Kidney glomerular epithelial cell (primary cell): ENCODE data around the gene CNOT8.
A peak's percentile ranks its signal among the peaks of the same experiment; 100 is the strongest.

Source experiments
- DNase-seq: peaks from one replicate; lab custom pipeline; 2025; lab: John Stamatoyannopoulos, UW

CNOT8 gene

DNA sequence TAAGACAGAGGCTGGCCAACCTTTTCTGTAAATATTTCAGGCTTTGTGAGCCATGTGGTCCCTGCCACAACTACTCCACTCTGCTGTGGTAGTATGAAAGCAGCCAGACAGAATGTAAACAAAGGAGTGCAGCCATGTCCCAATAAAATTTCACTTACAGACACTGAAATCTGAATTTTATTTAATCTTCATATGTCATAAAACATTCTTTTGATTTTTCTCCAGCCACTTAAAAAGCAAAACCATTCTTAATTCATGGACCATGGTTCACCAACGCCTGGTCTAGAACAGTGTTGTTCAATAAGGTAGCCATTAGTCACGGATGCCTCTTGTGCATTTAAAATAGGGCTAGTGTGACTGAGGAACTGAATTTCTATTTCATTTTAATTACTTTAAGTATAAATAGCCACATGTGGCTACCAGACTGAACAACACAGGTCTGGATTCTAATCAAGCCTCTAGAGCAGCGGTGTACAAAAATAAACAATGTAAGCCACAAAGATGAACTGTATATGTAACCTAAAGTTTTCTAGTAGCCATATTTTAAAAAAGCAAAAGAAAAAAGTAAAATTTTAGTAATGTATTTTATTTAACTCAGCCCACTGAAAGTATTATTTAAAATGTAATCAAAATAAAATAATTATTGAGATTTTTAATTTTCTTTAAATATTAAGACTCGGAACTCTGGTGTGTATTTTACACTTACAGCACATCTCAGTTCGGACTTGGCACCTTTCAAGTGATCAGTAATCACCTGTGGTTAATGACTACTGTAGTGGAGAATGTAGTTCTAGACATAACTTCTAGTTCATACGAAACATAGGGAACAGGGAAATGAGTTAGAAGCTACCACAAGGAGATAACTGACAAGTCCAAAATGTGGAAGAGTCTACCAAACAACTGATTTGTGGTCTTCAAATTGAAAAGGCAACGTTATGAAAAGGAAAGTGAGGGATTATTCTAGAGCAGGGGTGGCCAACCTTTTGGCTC lies 65.3 kb downstream of the CNOT8 start:
- DNase-seq = peak; percentile 5
